Skeletal muscle tissue (tissue), 5 donors: Measurements from ENCODE around the gene MAN2B1. TPM values are rescaled to one million over a fixed set of nuclear protein-coding genes. Genes with fewer than 3 reads are reported as not detected.

Experiments used
- H3K27ac ChIP-seq: one replicate; pipeline ENCODE4 v1.7.0; 2013; ENCODE audit warnings: mild to moderate bottlenecking, low read depth, low read length, inconsistent platforms
- H3K27me3 ChIP-seq, 3 donors: one replicate each; pipeline ENCODE4 v1.7.0; 2013; ENCODE audit warnings: low read length in 3 of 3; ENCODE audit not compliant: control insufficient read depth in 3 of 3, insufficient read depth in 3 of 3
- H3K36me3 ChIP-seq, 3 donors: one replicate each; pipeline ENCODE4 v1.7.0; 2013; ENCODE audit warnings: low read length in 3 of 3; ENCODE audit not compliant: control insufficient read depth in 3 of 3, insufficient read depth in 3 of 3
- H3K4me1 ChIP-seq, 3 donors: one replicate each; pipeline ENCODE4 v1.7.0; 2013; ENCODE audit warnings: low read length in 3 of 3, mild to moderate bottlenecking in 3 of 3; ENCODE audit not compliant: control insufficient read depth in 3 of 3, insufficient read depth in 3 of 3
- H3K4me3 ChIP-seq, 3 donors: one replicate each; pipeline ENCODE4 v1.7.0; 2013; ENCODE audit warnings: low read length in 3 of 3
- H3K9ac ChIP-seq, 3 donors: one replicate each; pipeline ENCODE4 v1.7.0; 2013; ENCODE audit warnings: low read length in 3 of 3, mild to moderate bottlenecking in 3 of 3, moderate library complexity in 2 of 3, low read depth in 1 of 3
- H3K9me3 ChIP-seq, 3 donors: one replicate each; pipeline ENCODE4 v1.7.0; 2013; ENCODE audit warnings: low read length in 3 of 3; ENCODE audit not compliant: control insufficient read depth in 3 of 3
- small RNA-seq: library from RNA; depleted of rRNA; stranded (forward); fragments of <200 nt; gene quantifications from one replicate; pipeline ENCODE3, GENCODE V24; 2014
- total RNA-seq: library from RNA; depleted of rRNA; stranded (reverse); fragments of >200 nt; gene quantifications from one replicate; pipeline ENCODE4 v1.2.3, GENCODE V29; 2014
- donor health status: Osteomylitis.

MAN2B1 gene
- total RNA-seq, 1 donor from 2014 or later, result 31.3 TPM

DNA sequence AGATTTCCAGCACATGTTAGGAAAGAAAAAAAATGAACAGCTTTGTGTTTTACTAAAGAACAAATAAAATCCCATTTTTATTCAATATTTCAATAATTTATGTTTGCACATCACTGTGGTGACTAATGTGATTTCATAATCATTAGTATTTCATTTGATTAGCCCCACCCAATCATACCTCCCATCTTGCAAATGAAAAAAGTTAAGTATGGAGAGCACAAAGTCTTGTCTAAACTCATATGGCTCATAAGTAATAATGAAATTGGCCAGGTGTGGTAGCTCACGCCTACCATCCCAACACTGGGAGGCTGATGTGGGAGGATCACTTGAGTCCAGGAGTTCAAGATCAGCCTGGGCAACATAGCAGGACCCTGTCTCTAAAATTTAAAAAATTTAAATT lies 59.7 kb downstream of the MAN2B1 start:
- Histone ChIP-seq H3K9me3 (no peaks in the 10 kb centered on the region), H3K27ac (no peak overlapping the region), H3K4me1 (peaks cover 5 to 7% (median 6%) of the 10 kb centered on the region in 3 donors), H3K4me3 (no peak overlapping the region), H3K9ac (no peak overlapping the region), H3K27me3 (no peaks in the 10 kb centered on the region), H3K36me3 (peaks cover 6 to 17% (median 13%) of the 10 kb centered on the region in 3 donors)

DNA sequence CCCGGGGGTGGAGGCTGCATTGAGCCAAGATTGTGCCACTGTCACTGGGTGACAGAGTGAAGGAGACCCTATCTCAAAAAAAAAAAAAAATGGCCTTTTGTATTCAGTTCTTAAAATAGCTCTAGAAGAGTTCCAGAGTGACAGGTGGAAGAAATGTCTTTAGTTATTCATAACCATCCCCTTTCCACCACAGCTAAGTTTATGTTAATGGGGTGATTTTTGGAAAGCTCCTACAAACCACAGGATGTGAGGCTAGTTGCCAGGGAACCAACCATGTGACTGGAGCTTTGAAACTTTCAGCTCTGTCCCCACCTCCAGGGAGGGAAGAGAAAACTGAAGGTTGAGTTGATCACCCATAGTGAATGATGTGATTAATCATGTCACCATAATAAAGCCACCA lies 62.8 kb downstream of the MAN2B1 start:
- Histone ChIP-seq H3K4me3 (no peak overlapping the region), H3K9ac (no peak overlapping the region), H3K4me1 (no peaks in the 10 kb centered on the region), H3K36me3 (peaks cover 2 to 14% (median 10%) of the 10 kb centered on the region in 3 donors), H3K27me3 (no peaks in the 10 kb centered on the region), H3K27ac (no peak overlapping the region), H3K9me3 (no peaks in the 10 kb centered on the region)

DNA sequence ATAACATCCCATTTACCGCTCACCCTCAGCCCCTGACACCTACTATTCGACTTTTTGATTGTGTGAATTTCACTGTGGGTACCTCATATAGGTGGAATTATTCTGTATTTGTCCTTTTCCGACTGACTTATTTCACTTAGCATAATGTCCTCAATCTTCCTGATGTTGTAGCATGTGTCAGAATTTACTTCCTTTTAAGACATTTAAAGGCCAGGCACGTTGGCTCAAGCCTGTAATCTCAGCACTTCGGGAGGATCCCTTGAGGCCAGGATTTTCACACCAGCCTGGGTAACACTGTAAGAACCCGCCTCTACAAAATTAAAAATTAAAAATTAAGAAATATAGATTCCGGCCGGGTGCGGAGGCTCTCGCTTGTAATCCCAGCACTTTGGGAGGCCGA lies 68.9 kb downstream of the MAN2B1 start:
- no peaks in the 10 kb centered on the region for H3K9me3 ChIP-seq
- H3K9ac ChIP-seq, result no peak overlapping the region
- no peak overlapping the region for H3K4me3 ChIP-seq
- H3K4me1 ChIP-seq, result no peaks in the 10 kb centered on the region
- H3K27me3 ChIP-seq, result no peaks in the 10 kb centered on the region
- peaks cover 2 to 4% (median 4%) of the 10 kb centered on the region in 3 donors for H3K36me3 ChIP-seq
- no peak overlapping the region for H3K27ac ChIP-seq

DNA sequence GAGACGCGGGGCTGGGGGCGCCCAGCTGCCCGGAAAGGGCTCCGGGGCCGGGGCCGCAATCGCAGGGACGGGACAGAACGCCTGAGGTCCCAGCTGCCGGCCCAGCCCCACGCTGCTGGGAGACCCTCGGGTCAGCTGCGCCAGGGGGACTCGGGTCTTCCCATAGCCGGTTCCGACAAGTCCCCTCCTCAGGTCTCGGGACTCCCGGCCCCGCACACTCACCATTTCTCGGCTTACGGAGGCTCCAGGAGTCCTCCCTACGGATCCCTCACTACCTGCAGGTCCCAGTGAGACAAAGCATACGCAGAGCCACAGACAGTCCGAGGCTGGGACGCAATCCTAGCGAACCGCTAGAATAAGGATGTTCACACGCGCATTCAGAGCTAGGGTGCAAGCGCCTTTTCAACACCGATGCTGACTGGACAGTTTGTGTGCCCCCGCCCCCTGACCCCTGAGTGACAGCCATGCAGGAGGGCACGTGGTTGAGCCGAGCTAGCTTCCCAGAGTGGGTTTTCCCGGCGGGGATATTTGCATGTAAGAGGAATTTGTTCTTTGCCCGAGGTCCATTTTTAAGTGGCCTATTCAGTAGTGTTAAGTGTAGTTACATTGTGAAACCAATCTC lies 69.5 kb downstream of the MAN2B1 start:
- Histone ChIP-seq H3K9ac (no peak overlapping the region), H3K9me3 (no peaks in the 10 kb centered on the region), H3K36me3 (peaks cover 0 to 4% (median 2%) of the 10 kb centered on the region in 3 donors), H3K27me3 (no peaks in the 10 kb centered on the region), H3K4me3 (no peak overlapping the region), H3K27ac (no peak overlapping the region), H3K4me1 (no peaks in the 10 kb centered on the region)

Small RNA genes within 50 kb of the gene (small RNA-seq; reads per million reads assigned to genes)
- gene SNORD41, result 23.8 reads per million, percentile 94 among the genes with 10 or more reads in this experiment

Other genes with a start within 250 kb of the MAN2B1 start
- 4.7 TPM for gene ZNF443, start 225.7 kb downstream of the MAN2B1 start, total RNA-seq
- gene ZNF709, start 181.9 kb downstream of the MAN2B1 start, total RNA-seq, result 5.7 TPM
- gene ZNF564, start 115.3 kb downstream of the MAN2B1 start, total RNA-seq, result 19.8 TPM
- gene ZNF490, start 55.9 kb downstream of the MAN2B1 start, total RNA-seq, result 5.2 TPM
- gene ZNF791, start 55.8 kb downstream of the MAN2B1 start, total RNA-seq, result 10.4 TPM
- gene WDR83, start 65 bp upstream of the MAN2B1 start, total RNA-seq, result 6.3 TPM
- 56.9 TPM for gene DHPS, start 15.1 kb upstream of the MAN2B1 start, total RNA-seq
- not detected for gene GNG14, start 21.3 kb upstream of the MAN2B1 start, total RNA-seq
- gene FBXW9, start 29.9 kb upstream of the MAN2B1 start, total RNA-seq, result 3.1 TPM
- 20.4 TPM for gene TNPO2, start 57.2 kb upstream of the MAN2B1 start, total RNA-seq
- 175 TPM for gene TRIR, start 67.9 kb upstream of the MAN2B1 start, total RNA-seq
- gene GET3, start 70.8 kb upstream of the MAN2B1 start, total RNA-seq, result 53.8 TPM
- gene BEST2, start 85.0 kb upstream of the MAN2B1 start, total RNA-seq, result not detected
- 13.6 TPM for gene HOOK2, start 108.8 kb upstream of the MAN2B1 start, total RNA-seq
- gene JUNB, start 124.7 kb upstream of the MAN2B1 start, total RNA-seq, result 31.3 TPM
- gene PRDX2, start 135.1 kb upstream of the MAN2B1 start, total RNA-seq, result 207 TPM
- gene THSD8, start 135.3 kb upstream of the MAN2B1 start, total RNA-seq, result not detected
- gene RNASEH2A, start 139.8 kb upstream of the MAN2B1 start, total RNA-seq, result 5.7 TPM
- not detected for gene RTBDN, start 167.8 kb upstream of the MAN2B1 start, total RNA-seq
- not detected for gene MAST1, start 171.8 kb upstream of the MAN2B1 start, total RNA-seq
- gene DNASE2, start 214.7 kb upstream of the MAN2B1 start, total RNA-seq, result 10.4 TPM
- gene KLF1, start 220.5 kb upstream of the MAN2B1 start, total RNA-seq, result 2.1 TPM
- 39.7 TPM for gene GCDH, start 224.4 kb upstream of the MAN2B1 start, total RNA-seq